GM12864 (cell line): ENCODE results near the gene CARD18.
A peak's percentile ranks its signal among the peaks of the same experiment; 100 is the strongest.

Source experiments
- DNase-seq: peaks from one replicate; pipeline ENCODE4 v3.0.0-alpha.2; 2011; ENCODE audit warnings: low read depth
- H3K4me3 ChIP-seq: 2 replicates; pipeline ENCODE4 v1.5.1; 2011; ENCODE audit warnings: mild to moderate bottlenecking, low read depth, low read length, control low read depth
- TF ChIP-seq, protein P1 (sequence below): IDR thresholded peaks from 2 replicates; pipeline ENCODE4 v1.5.1; 2011; ENCODE audit warnings: low read depth, mild to moderate bottlenecking, moderate library complexity, low read length, control low read depth, inconsistent platforms; ENCODE audit errors: missing control alignments

CARD18 gene

GRCh38 chr11:105142167-105142566 lies 2.6 kb upstream of the CARD18 start:
- TF ChIP-seq, protein P1, sequence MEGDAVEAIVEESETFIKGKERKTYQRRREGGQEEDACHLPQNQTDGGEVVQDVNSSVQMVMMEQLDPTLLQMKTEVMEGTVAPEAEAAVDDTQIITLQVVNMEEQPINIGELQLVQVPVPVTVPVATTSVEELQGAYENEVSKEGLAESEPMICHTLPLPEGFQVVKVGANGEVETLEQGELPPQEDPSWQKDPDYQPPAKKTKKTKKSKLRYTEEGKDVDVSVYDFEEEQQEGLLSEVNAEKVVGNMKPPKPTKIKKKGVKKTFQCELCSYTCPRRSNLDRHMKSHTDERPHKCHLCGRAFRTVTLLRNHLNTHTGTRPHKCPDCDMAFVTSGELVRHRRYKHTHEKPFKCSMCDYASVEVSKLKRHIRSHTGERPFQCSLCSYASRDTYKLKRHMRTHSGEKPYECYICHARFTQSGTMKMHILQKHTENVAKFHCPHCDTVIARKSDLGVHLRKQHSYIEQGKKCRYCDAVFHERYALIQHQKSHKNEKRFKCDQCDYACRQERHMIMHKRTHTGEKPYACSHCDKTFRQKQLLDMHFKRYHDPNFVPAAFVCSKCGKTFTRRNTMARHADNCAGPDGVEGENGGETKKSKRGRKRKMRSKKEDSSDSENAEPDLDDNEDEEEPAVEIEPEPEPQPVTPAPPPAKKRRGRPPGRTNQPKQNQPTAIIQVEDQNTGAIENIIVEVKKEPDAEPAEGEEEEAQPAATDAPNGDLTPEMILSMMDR, result no peak

GRCh38 chr11:105137286-105137685 lies 2.3 kb downstream of the CARD18 start:
- H3K4me3 ChIP-seq, result no peak overlapping the region
- no peak for DNase-seq
- TF ChIP-seq, protein P1, result no peak

More at GRCh38 chr11:105142167-105142566, 2.6 kb upstream of the CARD18 start:
- no peak overlapping the region for H3K4me3 ChIP-seq
- DNase-seq, result no peak

GRCh38 chr11:105135883-105136282 lies 3.7 kb downstream of the CARD18 start:
- no peak for DNase-seq
- TF ChIP-seq, protein P1, result no peak
- no peak overlapping the region for H3K4me3 ChIP-seq

DNA sequence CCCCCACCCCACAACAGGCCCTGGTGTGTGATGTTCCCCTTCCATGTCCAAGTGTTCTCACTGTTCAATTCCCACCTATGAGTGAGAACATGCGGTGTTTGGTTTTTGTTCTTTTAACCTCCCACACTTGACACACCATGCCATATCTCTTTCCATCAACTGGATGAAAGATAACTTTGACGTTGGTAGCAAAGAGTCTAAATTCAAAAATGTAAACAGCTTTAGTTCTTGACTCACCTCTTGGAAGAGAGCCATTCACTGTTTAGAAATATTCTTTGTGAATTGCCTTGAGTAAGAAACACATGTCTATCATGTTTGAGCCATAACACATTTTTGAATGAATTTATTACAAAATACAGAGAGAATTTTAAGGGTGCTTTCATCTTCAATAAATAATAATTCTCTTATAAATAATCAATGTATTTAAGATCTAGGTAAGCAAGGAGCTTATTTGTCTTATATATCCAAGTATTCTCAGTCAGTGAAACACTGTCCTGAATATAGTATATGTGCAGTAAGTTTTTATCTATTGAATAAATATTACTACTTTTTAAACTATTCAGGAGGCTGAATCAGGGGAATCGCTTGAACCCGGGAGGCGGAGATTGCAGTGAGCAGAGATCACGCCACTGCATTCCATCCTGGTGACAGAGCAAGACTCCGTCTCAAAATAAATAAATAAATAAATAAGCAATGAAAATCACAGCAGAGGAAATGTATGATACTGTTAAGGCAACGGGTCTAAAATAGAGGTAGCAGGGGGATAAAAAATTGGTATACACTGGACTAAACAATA lies 6.7 kb downstream of the CARD18 start:
- DNase-seq, result no peak
- no peak overlapping the region for H3K4me3 ChIP-seq
- TF ChIP-seq, protein P1, result no peak

GRCh38 chr11:105130189-105130813 lies 9.3 kb downstream of the CARD18 start:
- H3K4me3 ChIP-seq, result no peak overlapping the region
- DNase-seq, result no peak
- TF ChIP-seq, protein P1, result peak; percentile 22

GRCh38 chr11:105124756-105125155 lies 14.8 kb downstream of the CARD18 start:
- DNase-seq, result no peak
- no peak overlapping the region for H3K4me3 ChIP-seq
- TF ChIP-seq, protein P1, result no peak
